Measurements from ENCODE around the gene RASSF3.
"Not testable (repeated sequence)": the region's sequence is repeated elsewhere in the genome, so short reads cannot be mapped to it uniquely, and the experiment has no call there.

RASSF3 gene

DNA sequence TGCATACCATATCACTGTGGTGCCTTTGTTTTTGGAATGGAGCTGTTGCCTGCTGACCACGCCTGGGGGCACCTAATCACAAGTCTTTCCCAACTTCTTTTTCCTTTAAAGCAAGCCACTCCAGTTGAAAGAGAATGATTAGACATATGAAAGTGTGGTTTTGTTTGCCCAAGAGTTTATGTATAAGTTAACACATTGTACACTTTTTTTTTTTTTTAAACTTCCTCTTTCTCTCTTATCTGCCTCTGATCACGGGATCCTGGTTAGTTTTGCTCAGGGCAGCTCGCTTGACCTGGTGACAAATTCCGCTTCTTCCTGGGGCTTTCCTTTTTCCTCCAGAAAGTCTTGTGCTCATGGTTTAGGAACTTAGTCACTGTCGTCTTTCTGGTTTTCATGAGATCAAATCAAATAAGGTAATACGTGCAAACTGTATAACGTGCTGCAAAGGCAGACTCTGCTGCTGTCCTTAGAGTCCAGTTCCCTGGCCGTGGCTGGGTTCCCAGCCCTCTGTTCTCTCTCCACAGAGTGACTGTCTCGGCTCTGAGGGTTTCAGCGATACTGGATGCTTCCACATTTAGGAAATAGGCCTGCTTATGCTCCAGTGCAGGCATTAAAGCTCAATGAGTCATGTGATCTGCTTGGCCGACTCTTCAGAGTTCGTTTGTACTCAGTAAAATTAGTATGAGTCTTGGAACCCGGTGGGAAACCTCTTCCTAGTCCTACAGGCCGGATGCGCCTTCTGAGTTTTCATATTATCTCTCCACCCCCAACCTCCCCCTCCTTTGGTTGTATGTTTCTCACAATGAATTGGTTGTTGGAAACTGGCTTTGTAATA is 15.2 kb downstream of the RASSF3 start:
- Histone ChIP-seq H3K27me3 (ENCODE audit: control insufficient read depth in 1 of 2, insufficient read depth in 1 of 2, low read length in 2 of 2) (no peaks in the 10 kb centered on the region), H3K4me3 (ENCODE audit: insufficient read depth in 1 of 2, low read depth in 1 of 2, low read length in 2 of 2) (peak overlapping the region in 1 of 2 experiments; percentile 67), H2BK5ac (ENCODE audit: low read depth, low read length, poor library complexity, severe bottlenecking) (no peak overlapping the region), H4K8ac (ENCODE audit: low read length) (peak overlapping the region; percentile 35), H2AK5ac (ENCODE audit: low read length, severe bottlenecking) (no peak overlapping the region), H3K23ac (ENCODE audit: low read length in 2 of 2) (peak overlapping the region in 1 of 2 experiments; percentile 89), H2BK12ac (ENCODE audit: low read length in 2 of 2) (peak overlapping the region; percentile 88 to 94), H2AFZ (ENCODE audit: low read depth, low read length) (no peak overlapping the region), H3K4ac (ENCODE audit: low read depth in 1 of 2, low read length in 2 of 2) (peak overlapping the region; percentile 88 to 95), H3K9ac (ENCODE audit: low read length) (peak overlapping the region; percentile 81), H3K79me1 (replicated peaks; ENCODE audit: low read length, poor library complexity, severe bottlenecking) (peaks cover 8% of the 10 kb centered on the region), H3K18ac (ENCODE audit: low read depth in 1 of 2, low read length in 2 of 2) (peak overlapping the region; percentile 91 to 97), H2BK120ac (ENCODE audit: low read depth, low read length) (peak overlapping the region; percentile 65), H2BK15ac (ENCODE audit: low read depth, poor library complexity, severe bottlenecking) (no peak overlapping the region), H3K36me3 (ENCODE audit: control insufficient read depth in 1 of 2, insufficient read depth in 2 of 2, low read depth in 1 of 2, low read length in 2 of 2) (no peaks in the 10 kb centered on the region), H4K91ac (ENCODE audit: low read length) (peak overlapping the region; percentile 2), H3K4me1 (ENCODE audit: control insufficient read depth, insufficient read depth, low read depth, low read length) (peaks cover 5% of the 10 kb centered on the region), H3K9me3 (ENCODE audit: control insufficient read depth, low read length) (no peaks in the 10 kb centered on the region), H3K27ac (ENCODE audit: low read length, poor library complexity, severe bottlenecking) (peak overlapping the region; percentile 97), H3K14ac (ENCODE audit: low read length in 2 of 2) (peak overlapping the region in 1 of 2 experiments; percentile 18), H3K4me2 (ENCODE audit: low read length, poor library complexity, severe bottlenecking) (peak overlapping the region; percentile 33)
- DNase-seq = peak; percentile 98
- WGBS = 0% methylated on average over 11 of the region's 15 CpGs

- peak overlapping the region in 1 of 2 experiments; percentile 34 for H3K18ac ChIP-seq (ENCODE audit: low read depth in 1 of 2, low read length in 2 of 2)
- H3K4me3 ChIP-seq (ENCODE audit: insufficient read depth in 1 of 2, low read depth in 1 of 2, low read length in 2 of 2); H2BK12ac ChIP-seq (ENCODE audit: low read length in 2 of 2); H3K4me1 ChIP-seq (ENCODE audit: control insufficient read depth, insufficient read depth, low read depth, low read length); H3K27me3 ChIP-seq (ENCODE audit: control insufficient read depth in 1 of 2, insufficient read depth in 1 of 2, low read length in 2 of 2); H2AK5ac ChIP-seq (ENCODE audit: low read length, severe bottlenecking); DNase-seq; H2AFZ ChIP-seq (ENCODE audit: low read depth, low read length); H2BK15ac ChIP-seq (ENCODE audit: low read depth, poor library complexity, severe bottlenecking); H3K4me2 ChIP-seq (ENCODE audit: low read length, poor library complexity, severe bottlenecking); H4K8ac ChIP-seq (ENCODE audit: low read length); H3K36me3 ChIP-seq (ENCODE audit: control insufficient read depth in 1 of 2, insufficient read depth in 2 of 2, low read depth in 1 of 2, low read length in 2 of 2); H3K9ac ChIP-seq (ENCODE audit: low read length); H3K9me3 ChIP-seq (ENCODE audit: control insufficient read depth, low read length); H3K23ac ChIP-seq (ENCODE audit: low read length in 2 of 2); H2BK5ac ChIP-seq (ENCODE audit: low read depth, low read length, poor library complexity, severe bottlenecking); H3K14ac ChIP-seq (ENCODE audit: low read length in 2 of 2); H2BK120ac ChIP-seq (ENCODE audit: low read depth, low read length): not testable (repeated sequence)
- peaks cover 13% of the 10 kb centered on the region for H3K79me1 ChIP-seq (replicated peaks; ENCODE audit: low read length, poor library complexity, severe bottlenecking)
- H4K91ac ChIP-seq (ENCODE audit: low read length) = peak overlapping the region; percentile 8
- H3K4ac ChIP-seq (ENCODE audit: low read depth in 1 of 2, low read length in 2 of 2) = peak overlapping the region in 1 of 2 experiments; percentile 58
- peak overlapping the region; percentile 97 for H3K27ac ChIP-seq (ENCODE audit: low read length, poor library complexity, severe bottlenecking)
- 86% methylated on average over 1 of the region's 1 CpG for WGBS
These were observed 16.3 kb downstream of the RASSF3 start for GRCh38 chr12:64626588-64626987.

GRCh38 chr12:64627771-64628170 is 17.5 kb downstream of the RASSF3 start:
- DNase-seq = peak; percentile 58
- Histone ChIP-seq H3K9ac (ENCODE audit: low read length) (peak overlapping the region; percentile 46), H2BK120ac (ENCODE audit: low read depth, low read length) (no peak overlapping the region), H3K36me3 (ENCODE audit: control insufficient read depth in 1 of 2, insufficient read depth in 2 of 2, low read depth in 1 of 2, low read length in 2 of 2) (no peaks in the 10 kb centered on the region), H3K4ac (ENCODE audit: low read depth in 1 of 2, low read length in 2 of 2) (no peak overlapping the region), H2AFZ (ENCODE audit: low read depth, low read length) (no peak overlapping the region), H2BK5ac (ENCODE audit: low read depth, low read length, poor library complexity, severe bottlenecking) (no peak overlapping the region), H3K18ac (ENCODE audit: low read depth in 1 of 2, low read length in 2 of 2) (no peak overlapping the region), H2AK5ac (ENCODE audit: low read length, severe bottlenecking) (no peak overlapping the region), H3K23ac (ENCODE audit: low read length in 2 of 2) (no peak overlapping the region), H3K14ac (ENCODE audit: low read length in 2 of 2) (no peak overlapping the region), H2BK15ac (ENCODE audit: low read depth, poor library complexity, severe bottlenecking) (no peak overlapping the region), H3K27ac (ENCODE audit: low read length, poor library complexity, severe bottlenecking) (no peak overlapping the region), H3K9me3 (ENCODE audit: control insufficient read depth, low read length) (no peaks in the 10 kb centered on the region), H2BK12ac (ENCODE audit: low read length in 2 of 2) (no peak overlapping the region), H4K8ac (ENCODE audit: low read length) (no peak overlapping the region), H3K79me1 (replicated peaks; ENCODE audit: low read length, poor library complexity, severe bottlenecking) (peaks cover 20% of the 10 kb centered on the region), H3K27me3 (ENCODE audit: control insufficient read depth in 1 of 2, insufficient read depth in 1 of 2, low read length in 2 of 2) (no peaks in the 10 kb centered on the region), H4K91ac (ENCODE audit: low read length) (no peak overlapping the region), H3K4me2 (ENCODE audit: low read length, poor library complexity, severe bottlenecking) (no peak overlapping the region), H3K4me3 (ENCODE audit: insufficient read depth in 1 of 2, low read depth in 1 of 2, low read length in 2 of 2) (peak overlapping the region in 1 of 2 experiments; percentile 10), H3K4me1 (ENCODE audit: control insufficient read depth, insufficient read depth, low read depth, low read length) (peaks cover 5% of the 10 kb centered on the region)

GRCh38 chr12:64631197-64631596 is 20.9 kb downstream of the RASSF3 start:
- H4K91ac ChIP-seq (ENCODE audit: low read length) = no peak overlapping the region
- H3K79me1 ChIP-seq (replicated peaks; ENCODE audit: low read length, poor library complexity, severe bottlenecking) = peaks cover 24% of the 10 kb centered on the region

More at GRCh38 chr12:64631197-64631596, 20.9 kb downstream of the RASSF3 start:
- no peak overlapping the region for H3K4ac ChIP-seq (ENCODE audit: low read depth in 1 of 2, low read length in 2 of 2)
- DNase-seq = no peak
- H3K4me1 ChIP-seq (ENCODE audit: control insufficient read depth, insufficient read depth, low read depth, low read length) = peaks cover 2% of the 10 kb centered on the region
- no peak overlapping the region for H3K4me2 ChIP-seq (ENCODE audit: low read length, poor library complexity, severe bottlenecking)
- H3K27me3 ChIP-seq (ENCODE audit: control insufficient read depth in 1 of 2, insufficient read depth in 1 of 2, low read length in 2 of 2) = no peaks in the 10 kb centered on the region
- H3K4me3 ChIP-seq (ENCODE audit: insufficient read depth in 1 of 2, low read depth in 1 of 2, low read length in 2 of 2) = no peak overlapping the region
- no peak overlapping the region for H2BK120ac ChIP-seq (ENCODE audit: low read depth, low read length)
- no peak overlapping the region for H4K8ac ChIP-seq (ENCODE audit: low read length)
- no peaks in the 10 kb centered on the region for H3K9me3 ChIP-seq (ENCODE audit: control insufficient read depth, low read length)
- H3K27ac ChIP-seq (ENCODE audit: low read length, poor library complexity, severe bottlenecking) = no peak overlapping the region
- H2AK5ac ChIP-seq (ENCODE audit: low read length, severe bottlenecking) = no peak overlapping the region
- no peak overlapping the region for H3K14ac ChIP-seq (ENCODE audit: low read length in 2 of 2)
- no peak overlapping the region for H2AFZ ChIP-seq (ENCODE audit: low read depth, low read length)
- H2BK12ac ChIP-seq (ENCODE audit: low read length in 2 of 2) = no peak overlapping the region
- H3K9ac ChIP-seq (ENCODE audit: low read length) = no peak overlapping the region
- no peak overlapping the region for H3K23ac ChIP-seq (ENCODE audit: low read length in 2 of 2)
- H3K18ac ChIP-seq (ENCODE audit: low read depth in 1 of 2, low read length in 2 of 2) = no peak overlapping the region
- H2BK5ac ChIP-seq (ENCODE audit: low read depth, low read length, poor library complexity, severe bottlenecking) = no peak overlapping the region
- no peak overlapping the region for H2BK15ac ChIP-seq (ENCODE audit: low read depth, poor library complexity, severe bottlenecking)
- 99% methylated on average over 5 of the region's 5 CpGs for WGBS
- no peaks in the 10 kb centered on the region for H3K36me3 ChIP-seq (ENCODE audit: control insufficient read depth in 1 of 2, insufficient read depth in 2 of 2, low read depth in 1 of 2, low read length in 2 of 2)
